GM13977 (cell line): Measurements from ENCODE around the gene DNAH2.
"Not testable (repeated sequence)": the region's sequence is repeated elsewhere in the genome, so short reads cannot be mapped to it uniquely, and the experiment has no call there.

ENCODE experiments used
- DNase-seq: peaks from one replicate; pipeline ENCODE4 v3.0.0; 2012; ENCODE audit warnings: low spot score
- CTCF ChIP-seq: IDR thresholded peaks from 2 replicates; pipeline ENCODE4 v1.5.1; 2012; ENCODE audit warnings: mild to moderate bottlenecking, control low read depth; ENCODE audit not compliant: insufficient read depth; ENCODE audit errors: extremely low read depth, missing control alignments
- in situ Hi-C: fragments of 300-500 bp; cut with MboI; formaldehyde crosslinking; loops from one replicate; pipeline ENCODE4 v1.12.0; 2022; ENCODE audit warnings: low sequenced_read_pairs, low pct_unique_long_range_greater_than_20kb, mixed read lengths, inconsistent platforms; ENCODE audit not compliant: unreplicated experiment

The DNAH2 gene

GRCh38 chr17:7798839-7799238 is 81.3 kb downstream of the DNAH2 start:
- no peak for DNase-seq
- no peak for TF ChIP-seq CTCF
- in situ Hi-C loops: no loop called here

DNA sequence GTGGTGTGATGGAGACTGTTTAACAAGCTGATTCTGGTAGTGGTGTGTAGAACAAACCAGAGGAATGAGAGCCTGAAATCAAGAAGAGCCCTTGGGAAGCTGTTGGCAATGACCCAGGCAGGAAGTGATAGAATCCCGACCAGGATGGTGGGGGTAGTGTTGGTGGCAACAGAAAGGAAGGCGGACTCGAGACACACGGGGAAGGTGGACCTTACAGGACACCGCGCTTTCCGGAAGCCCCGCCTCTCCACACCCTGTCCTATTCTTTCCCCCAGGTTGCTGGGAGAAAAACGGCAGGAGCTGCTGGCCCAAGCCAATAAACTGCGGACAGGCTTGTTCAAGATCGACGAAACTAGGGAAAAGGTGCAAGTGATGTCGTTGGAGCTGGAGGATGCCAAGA is 86.4 kb downstream of the DNAH2 start:
- in situ Hi-C loops: no loop called here
- no peak for TF ChIP-seq CTCF
- no peak for DNase-seq

DNA sequence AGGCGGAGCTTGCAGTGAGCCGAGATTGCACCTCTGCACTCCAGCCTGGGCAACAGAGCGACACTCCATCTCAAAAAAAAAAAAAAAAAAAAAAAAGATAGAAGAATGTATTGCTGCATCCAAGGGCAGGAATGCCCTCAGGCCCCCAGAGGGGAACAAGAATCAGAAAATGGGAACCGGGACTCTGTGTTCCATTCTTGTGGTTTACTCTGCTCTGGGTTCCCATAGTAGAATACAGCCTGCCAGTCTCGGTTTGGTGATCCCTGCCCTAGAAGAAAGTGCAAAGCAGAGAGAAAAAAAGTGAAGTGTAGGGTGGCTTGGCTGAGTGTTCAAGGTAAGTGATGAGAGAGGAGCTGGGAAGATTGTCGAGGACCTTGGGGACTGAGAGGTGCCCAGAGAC is 89.0 kb downstream of the DNAH2 start:
- DNase-seq: no peak
- TF ChIP-seq CTCF: no peak
- in situ Hi-C loops: no loop called here

GRCh38 chr17:7807206-7807605 is 89.7 kb downstream of the DNAH2 start:
- DNase-seq: no peak
- no peak for TF ChIP-seq CTCF
- in situ Hi-C loops: no loop called here

DNA sequence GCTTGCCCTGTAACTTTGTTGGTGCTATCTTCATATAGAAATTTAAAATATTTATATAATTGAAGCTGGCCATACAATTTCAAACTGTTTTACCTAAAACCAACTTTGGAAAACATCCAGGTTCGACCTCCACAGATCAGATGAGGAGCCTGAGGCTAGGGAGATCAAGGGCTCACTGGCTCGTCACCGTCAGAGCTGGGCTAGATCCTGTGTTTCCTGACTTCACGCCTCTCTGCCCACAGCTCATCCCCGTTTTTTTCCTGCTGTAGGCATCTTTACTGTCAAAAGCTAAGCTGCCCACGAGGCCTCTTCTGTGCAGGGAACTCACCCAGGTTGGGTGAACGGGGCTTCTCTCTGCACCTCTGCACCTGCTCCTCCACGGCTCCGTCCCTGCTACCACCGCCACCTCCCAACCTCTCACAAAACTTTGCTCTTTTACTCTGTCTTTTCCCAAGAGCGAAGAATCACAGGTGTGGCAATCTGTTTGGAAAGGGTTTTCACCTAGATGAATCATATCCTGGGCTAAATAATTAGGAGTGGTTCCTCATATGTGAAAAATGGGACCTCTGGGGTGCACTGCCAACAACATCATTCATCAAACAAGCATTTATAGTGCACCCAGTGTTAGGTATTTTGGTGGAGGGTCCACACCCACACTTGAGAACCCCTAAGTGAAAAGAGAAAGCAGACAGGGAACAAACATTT is 91.7 kb downstream of the DNAH2 start:
- in situ Hi-C loops: no loop called here
- no peak for TF ChIP-seq CTCF
- no peak for DNase-seq

DNA sequence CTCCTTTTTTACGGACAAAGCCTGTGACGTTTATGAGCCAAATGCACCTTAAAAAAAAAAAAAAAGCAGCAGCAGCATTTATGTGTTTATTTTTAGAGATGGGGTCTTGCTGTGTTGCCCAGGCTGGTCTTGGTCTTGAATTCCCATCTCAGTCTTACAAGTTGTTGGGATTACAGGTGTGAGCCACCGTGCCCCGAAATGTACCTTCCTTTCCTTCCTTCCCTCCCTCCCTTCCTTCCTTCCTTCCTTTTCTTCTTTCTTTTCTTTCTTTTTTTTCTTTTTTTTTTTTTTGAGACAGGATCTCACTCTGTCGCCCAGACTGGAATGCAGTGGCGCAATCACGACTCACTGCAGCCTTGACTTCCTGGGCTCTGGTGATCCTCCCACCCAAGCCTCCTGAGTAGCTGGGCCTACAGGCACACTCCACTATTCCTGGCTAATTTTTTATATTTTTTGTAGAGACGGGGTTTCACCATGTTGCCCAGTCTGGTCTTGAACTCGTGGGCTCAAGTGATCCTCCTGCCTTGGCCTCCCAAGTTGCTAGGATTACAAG is 92.3 kb downstream of the DNAH2 start:
- DNase-seq, in situ Hi-C loops: not testable (repeated sequence)

DNA sequence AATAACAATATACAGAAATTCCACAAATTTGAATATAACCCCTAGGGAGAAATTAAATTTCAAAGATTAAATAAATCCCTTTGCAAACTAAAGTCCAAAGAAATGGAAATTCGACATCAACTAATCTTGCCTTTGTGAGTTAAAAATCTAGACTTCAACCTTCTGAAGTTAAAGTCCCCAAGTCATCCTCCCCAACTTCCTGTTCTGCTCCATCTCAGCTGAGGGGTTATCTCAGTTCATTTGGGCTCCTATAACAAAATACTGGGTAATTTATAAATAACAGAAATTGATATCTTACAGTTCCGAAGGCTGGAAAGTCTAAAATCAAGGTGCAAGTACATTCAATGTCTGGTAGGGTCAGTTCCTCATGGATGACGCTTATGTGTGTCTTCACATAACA is 93.7 kb downstream of the DNAH2 start:
- in situ Hi-C loops: no loop called here

More for the DNA sequence above, 93.7 kb downstream of the DNAH2 start:
- no peak for TF ChIP-seq CTCF
- DNase-seq: no peak
